ENCODE results near the gene CSGALNACT2.

Gene CSGALNACT2

DNA sequence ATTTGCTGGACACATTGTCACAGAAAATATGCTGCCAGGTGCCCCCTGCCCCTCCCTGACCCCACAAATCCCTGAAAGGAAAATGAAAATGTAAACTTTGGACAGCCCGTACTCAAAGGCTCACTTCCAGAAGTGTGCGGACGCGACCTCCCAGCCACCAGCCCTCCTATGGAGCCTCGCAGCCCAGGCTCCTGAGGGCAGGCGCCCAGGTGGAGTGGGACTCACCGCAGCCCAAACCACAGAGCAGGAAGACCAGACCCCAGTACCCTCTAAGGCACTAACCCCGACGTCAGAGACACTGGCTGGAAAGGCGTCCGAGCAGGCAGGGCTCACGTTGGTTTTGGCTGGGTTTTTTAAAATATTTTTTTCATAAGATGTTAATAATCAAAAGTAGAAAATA is 57.3 kb downstream of the CSGALNACT2 start:
- POLR2A ChIA-PET = no interaction called here
- WGBS (ENCODE audit: insufficient coverage) = 98% methylated on average over 7 of the region's 12 CpGs
- CTCF ChIA-PET = interaction anchor here (0.8 to 2.8 kb wide), 2 partner anchors 8 to 9 kb away, joined by 3 to 17 read pairs; no protein-coding TSS in a partner anchor
- no peak overlapping the region for H3K27ac ChIP-seq (ENCODE audit: insufficient read depth in 1 of 2, low read depth in 1 of 2, low read length in 2 of 2, poor library complexity in 1 of 2, severe bottlenecking in 2 of 2)
- H3K9me3 ChIP-seq (ENCODE audit: control extremely low read depth in 1 of 5, control insufficient read depth in 4 of 5, insufficient read depth in 2 of 5, low read depth in 1 of 5, low read length in 4 of 5) = no peaks in the 10 kb centered on the region
- H3K27me3 ChIP-seq (replicated peaks in 2 of 5; ENCODE audit: control insufficient read depth in 4 of 5, insufficient read depth in 5 of 5, low read length in 4 of 5) = no peaks in the 10 kb centered on the region
- no peak overlapping the region for H3K4me3 ChIP-seq (ENCODE audit: control insufficient read depth in 1 of 7, extremely low read depth in 1 of 7, insufficient read depth in 4 of 7, low read depth in 2 of 7, low read length in 6 of 7)
- no peak for DNase-seq
- no peaks in the 10 kb centered on the region for H3K4me1 ChIP-seq (ENCODE audit: control extremely low read depth in 1 of 4, control insufficient read depth in 4 of 4, insufficient read depth in 4 of 4, low read length in 3 of 4)
- peaks cover 0 to 28% (median 2%) of the 10 kb centered on the region in 4 experiments for H3K36me3 ChIP-seq (ENCODE audit: control insufficient read depth in 4 of 4, insufficient read depth in 4 of 4, low read length in 3 of 4)

DNA sequence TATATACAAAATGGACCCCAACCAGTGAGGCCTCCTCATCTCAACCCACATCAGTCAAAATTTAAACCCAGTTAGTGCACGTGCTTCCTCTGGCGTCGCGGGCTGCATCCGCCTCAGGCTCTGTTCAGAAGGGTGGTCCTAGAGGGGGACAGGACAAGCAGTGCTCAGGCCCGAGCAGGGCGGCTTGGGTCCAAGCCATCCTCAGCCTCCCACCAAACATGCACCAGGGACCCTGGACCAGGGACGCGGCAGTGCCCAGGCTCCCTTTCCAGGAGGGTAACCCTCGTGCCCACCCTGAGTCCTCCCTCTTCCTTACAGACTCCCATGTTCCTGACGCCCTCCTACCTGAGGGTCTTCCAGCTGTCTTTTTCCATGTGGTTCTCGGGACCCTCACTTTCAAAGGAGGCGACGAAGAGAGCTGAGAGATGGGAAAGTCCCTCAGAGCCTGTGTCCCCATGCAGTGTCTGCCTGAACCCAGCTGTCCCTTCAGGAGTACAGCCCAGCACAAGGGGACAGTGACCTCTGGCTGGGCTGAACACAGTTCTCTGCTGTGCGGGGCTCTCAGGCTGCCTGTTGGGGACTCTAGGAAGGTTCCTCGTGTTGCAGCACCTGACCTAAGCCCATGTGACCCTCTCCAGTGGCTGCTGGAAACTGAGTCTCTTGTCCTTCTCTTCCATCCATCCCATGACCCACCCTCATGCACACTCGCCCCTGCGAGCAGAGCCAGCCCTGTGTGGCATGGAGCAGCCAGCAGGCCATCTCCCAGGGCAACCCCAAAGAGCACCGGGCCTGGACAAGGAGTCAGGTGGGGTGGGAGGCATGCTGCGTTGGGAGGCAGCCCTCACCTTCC is 58.1 kb downstream of the CSGALNACT2 start:
- no peak for DNase-seq
- H3K4me3 ChIP-seq (ENCODE audit: control insufficient read depth in 1 of 7, extremely low read depth in 1 of 7, insufficient read depth in 4 of 7, low read depth in 2 of 7, low read length in 6 of 7) = no peak overlapping the region
- peaks cover 0 to 7% (median 5%) of the 10 kb centered on the region in 4 experiments for H3K4me1 ChIP-seq (ENCODE audit: control extremely low read depth in 1 of 4, control insufficient read depth in 4 of 4, insufficient read depth in 4 of 4, low read length in 3 of 4)
- H3K36me3 ChIP-seq (ENCODE audit: control insufficient read depth in 4 of 4, insufficient read depth in 4 of 4, low read length in 3 of 4) = peaks cover 0 to 28% (median 2%) of the 10 kb centered on the region in 4 experiments
- no peaks in the 10 kb centered on the region for H3K9me3 ChIP-seq (ENCODE audit: control extremely low read depth in 1 of 5, control insufficient read depth in 4 of 5, insufficient read depth in 2 of 5, low read depth in 1 of 5, low read length in 4 of 5)
- 95% methylated on average over 20 of the region's 20 CpGs for WGBS (ENCODE audit: insufficient coverage)
- POLR2A ChIA-PET = no interaction called here
- no peaks in the 10 kb centered on the region for H3K27me3 ChIP-seq (replicated peaks in 2 of 5; ENCODE audit: control insufficient read depth in 4 of 5, insufficient read depth in 5 of 5, low read length in 4 of 5)
- no peak overlapping the region for H3K27ac ChIP-seq (ENCODE audit: insufficient read depth in 1 of 2, low read depth in 1 of 2, low read length in 2 of 2, poor library complexity in 1 of 2, severe bottlenecking in 2 of 2)
- CTCF ChIA-PET = interaction anchor here (1.0 kb wide), 1 partner anchor 9 kb away, joined by 3 read pairs; no protein-coding TSS in a partner anchor

DNA sequence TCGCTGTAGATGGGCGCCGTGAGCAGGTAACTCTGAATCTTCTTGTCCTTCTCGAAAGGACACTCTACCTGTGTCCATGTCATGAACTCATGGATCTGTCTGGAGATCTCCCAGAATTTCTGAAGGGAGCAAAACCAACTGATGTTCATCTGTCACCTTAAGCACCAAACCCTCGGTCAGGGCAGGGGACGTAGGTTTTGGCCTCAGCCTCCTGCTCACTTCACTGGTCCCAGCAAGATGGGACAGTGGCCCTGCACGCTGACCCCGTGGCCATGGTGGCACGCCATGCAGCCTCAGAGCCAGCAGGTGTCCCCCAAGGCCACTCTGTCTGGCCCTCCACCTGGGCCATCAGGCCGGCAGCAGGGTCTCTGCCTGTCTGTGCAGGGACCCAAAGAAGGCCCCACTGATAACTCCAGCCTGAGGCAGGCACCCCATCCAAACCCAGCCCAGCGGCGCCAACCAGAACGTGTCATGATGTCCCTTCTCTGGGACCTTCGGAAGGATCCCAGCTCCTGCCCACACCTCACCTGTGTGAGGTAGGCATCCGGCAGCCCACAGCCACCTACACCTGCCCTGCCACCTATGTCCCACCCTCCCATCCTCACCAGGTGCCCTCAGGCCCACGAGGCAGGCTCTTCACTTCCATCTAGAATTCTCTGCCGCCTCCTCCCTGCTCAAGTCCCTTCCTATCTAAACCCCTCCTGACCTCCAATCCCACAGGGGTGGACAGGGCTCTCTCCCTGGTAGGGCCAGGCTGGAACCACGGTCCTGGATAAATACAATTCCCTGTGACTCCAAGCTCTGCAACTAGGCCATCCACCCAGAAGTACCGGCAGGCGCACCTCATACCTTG is 59.0 kb downstream of the CSGALNACT2 start:
- ChIA-PET CTCF (interaction anchor here (1.0 to 1.5 kb wide), 6 partner anchors 8 to 47 kb away, joined by 3 to 4 read pairs (median 3); no protein-coding TSS in a partner anchor), POLR2A (no interaction called here)
- Histone ChIP-seq H3K9me3 (ENCODE audit: control extremely low read depth in 1 of 5, control insufficient read depth in 4 of 5, insufficient read depth in 2 of 5, low read depth in 1 of 5, low read length in 4 of 5) (no peaks in the 10 kb centered on the region), H3K27me3 (replicated peaks in 2 of 5; ENCODE audit: control insufficient read depth in 4 of 5, insufficient read depth in 5 of 5, low read length in 4 of 5) (no peaks in the 10 kb centered on the region), H3K36me3 (ENCODE audit: control insufficient read depth in 4 of 4, insufficient read depth in 4 of 4, low read length in 3 of 4) (peaks cover 0 to 26% (median 2%) of the 10 kb centered on the region in 4 experiments), H3K4me1 (ENCODE audit: control extremely low read depth in 1 of 4, control insufficient read depth in 4 of 4, insufficient read depth in 4 of 4, low read length in 3 of 4) (peaks cover 0 to 16% (median 13%) of the 10 kb centered on the region in 4 experiments), H3K4me3 (ENCODE audit: control insufficient read depth in 1 of 7, extremely low read depth in 1 of 7, insufficient read depth in 4 of 7, low read depth in 2 of 7, low read length in 6 of 7) (no peak overlapping the region), H3K27ac (ENCODE audit: insufficient read depth in 1 of 2, low read depth in 1 of 2, low read length in 2 of 2, poor library complexity in 1 of 2, severe bottlenecking in 2 of 2) (no peak overlapping the region)
- WGBS (ENCODE audit: insufficient coverage) = 96% methylated on average over 20 of the region's 20 CpGs
- DNase-seq = no peak

DNA sequence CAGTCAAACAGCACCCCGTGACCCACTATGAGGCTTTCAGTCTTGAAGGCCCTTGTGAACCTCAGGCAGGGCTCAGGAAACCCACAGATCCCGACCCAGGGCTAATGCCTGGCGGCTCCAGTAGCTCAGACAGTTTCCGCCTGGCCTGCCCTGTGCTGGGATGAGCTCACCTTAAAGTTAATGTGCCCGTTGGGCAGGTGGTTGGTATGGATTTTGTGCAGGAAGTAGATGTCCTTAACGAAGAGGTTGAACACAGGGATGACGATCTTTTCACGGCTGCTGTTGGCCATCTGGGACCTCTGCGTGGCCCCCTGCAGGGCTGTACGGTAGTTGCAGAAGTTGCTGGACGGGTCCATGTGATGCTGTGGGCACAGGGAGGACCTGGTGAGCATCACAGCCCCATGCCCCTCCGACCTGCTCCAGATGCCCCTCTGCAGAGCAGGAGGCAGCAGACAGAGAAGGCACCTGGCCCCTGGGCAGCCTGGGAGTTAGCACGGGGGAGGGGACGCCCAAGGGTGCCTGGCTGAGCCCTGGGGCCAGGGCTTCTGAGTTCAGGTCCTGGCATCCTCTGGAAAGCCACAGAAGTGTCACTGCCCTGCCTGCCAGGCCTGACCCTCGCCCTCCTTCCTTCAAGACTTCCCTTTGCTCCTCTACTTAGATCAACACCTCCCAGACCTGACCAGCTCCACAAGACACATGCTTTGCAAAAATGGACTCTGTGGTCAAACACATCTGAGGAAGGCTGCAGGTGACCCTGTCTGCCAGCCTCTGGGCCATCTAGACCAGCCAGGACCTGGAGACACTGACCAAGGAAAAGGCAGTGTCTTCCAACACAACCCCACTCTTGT is 59.8 kb downstream of the CSGALNACT2 start:
- H3K9me3 ChIP-seq (ENCODE audit: control extremely low read depth in 1 of 5, control insufficient read depth in 4 of 5, insufficient read depth in 2 of 5, low read depth in 1 of 5, low read length in 4 of 5) = no peaks in the 10 kb centered on the region
- CTCF ChIA-PET = interaction anchor here (1.0 to 1.5 kb wide), 5 partner anchors 18 to 48 kb away, joined by 3 to 4 read pairs (median 3); no protein-coding TSS in a partner anchor

DNA sequence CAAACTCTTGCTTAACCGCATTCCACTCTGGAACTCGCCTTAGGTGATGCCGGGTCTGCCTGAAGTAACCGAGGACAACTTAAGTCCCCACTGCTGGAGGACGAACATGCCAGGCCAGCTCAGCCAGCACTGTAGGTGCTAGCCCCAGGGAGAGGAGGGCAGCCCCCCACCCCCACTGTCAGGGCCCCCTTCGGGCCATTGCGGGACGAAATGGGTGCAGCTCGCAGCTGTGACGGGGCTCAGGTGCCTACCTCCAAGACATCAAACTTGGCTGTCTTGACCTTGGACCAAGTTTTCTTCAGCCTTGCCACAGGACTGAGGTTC is 60.4 kb downstream of the CSGALNACT2 start:
- Histone ChIP-seq H3K4me1 (ENCODE audit: control extremely low read depth in 1 of 4, control insufficient read depth in 4 of 4, insufficient read depth in 4 of 4, low read length in 3 of 4) (peaks cover 0 to 23% (median 16%) of the 10 kb centered on the region in 4 experiments), H3K9me3 (ENCODE audit: control extremely low read depth in 1 of 5, control insufficient read depth in 4 of 5, insufficient read depth in 2 of 5, low read depth in 1 of 5, low read length in 4 of 5) (no peaks in the 10 kb centered on the region), H3K27me3 (replicated peaks in 2 of 5; ENCODE audit: control insufficient read depth in 4 of 5, insufficient read depth in 5 of 5, low read length in 4 of 5) (no peaks in the 10 kb centered on the region), H3K36me3 (ENCODE audit: control insufficient read depth in 4 of 4, insufficient read depth in 4 of 4, low read length in 3 of 4) (peaks cover 0 to 26% (median 0%) of the 10 kb centered on the region in 4 experiments), H3K4me3 (ENCODE audit: control insufficient read depth in 1 of 7, extremely low read depth in 1 of 7, insufficient read depth in 4 of 7, low read depth in 2 of 7, low read length in 6 of 7) (no peak overlapping the region), H3K27ac (ENCODE audit: insufficient read depth in 1 of 2, low read depth in 1 of 2, low read length in 2 of 2, poor library complexity in 1 of 2, severe bottlenecking in 2 of 2) (no peak overlapping the region)
- DNase-seq = no peak
- ChIA-PET CTCF (interaction anchor here (1.2 to 1.5 kb wide), 3 partner anchors 27 to 48 kb away, joined by 3 to 4 read pairs (median 3); no protein-coding TSS in a partner anchor), POLR2A (no interaction called here)
- WGBS (ENCODE audit: insufficient coverage) = 92% methylated on average over 10 of the region's 10 CpGs

More for the DNA sequence above, 59.8 kb downstream of the CSGALNACT2 start:
- Histone ChIP-seq H3K27me3 (replicated peaks in 2 of 5; ENCODE audit: control insufficient read depth in 4 of 5, insufficient read depth in 5 of 5, low read length in 4 of 5) (no peaks in the 10 kb centered on the region), H3K4me1 (ENCODE audit: control extremely low read depth in 1 of 4, control insufficient read depth in 4 of 4, insufficient read depth in 4 of 4, low read length in 3 of 4) (peaks cover 0 to 18% (median 16%) of the 10 kb centered on the region in 4 experiments), H3K27ac (ENCODE audit: insufficient read depth in 1 of 2, low read depth in 1 of 2, low read length in 2 of 2, poor library complexity in 1 of 2, severe bottlenecking in 2 of 2) (no peak overlapping the region), H3K4me3 (ENCODE audit: control insufficient read depth in 1 of 7, extremely low read depth in 1 of 7, insufficient read depth in 4 of 7, low read depth in 2 of 7, low read length in 6 of 7) (no peak overlapping the region), H3K36me3 (ENCODE audit: control insufficient read depth in 4 of 4, insufficient read depth in 4 of 4, low read length in 3 of 4) (peaks cover 0 to 26% (median under 1%) of the 10 kb centered on the region in 4 experiments)
- peak in 2 of 3 donors; percentile 43 for DNase-seq
- POLR2A ChIA-PET = no interaction called here
- 87% methylated on average over 13 of the region's 15 CpGs for WGBS (ENCODE audit: insufficient coverage)

DNA sequence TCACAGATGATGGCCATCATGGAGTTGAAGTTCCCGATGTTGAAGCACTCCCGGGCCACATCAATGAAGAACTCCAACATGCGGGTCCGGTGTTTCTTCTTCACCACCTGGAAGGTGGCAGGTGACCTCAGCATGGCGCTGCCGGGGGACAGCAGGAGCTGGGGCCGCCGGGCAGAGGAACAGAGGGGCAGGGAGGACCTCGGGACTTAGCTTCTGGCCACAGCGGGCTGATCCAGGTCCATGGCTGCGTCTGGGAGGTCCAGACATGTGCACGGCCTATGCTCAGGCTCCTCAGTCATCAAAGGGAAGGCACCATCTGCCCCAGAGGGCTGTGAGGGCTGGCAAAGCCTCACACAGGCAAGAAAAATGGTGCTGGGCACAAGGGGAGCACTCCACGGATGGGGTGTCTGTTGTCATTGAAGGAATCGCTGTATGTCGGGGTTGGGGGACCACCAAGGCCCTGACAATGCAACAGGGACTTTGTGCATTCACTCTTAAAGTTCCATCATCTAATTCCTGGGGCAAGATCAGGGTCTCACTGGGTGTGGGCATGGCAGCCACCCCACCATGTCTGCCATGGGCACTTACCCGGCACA is 60.9 kb downstream of the CSGALNACT2 start:
- H3K36me3 ChIP-seq (ENCODE audit: control insufficient read depth in 4 of 4, insufficient read depth in 4 of 4, low read length in 3 of 4) = peaks cover 0 to 26% (median 0%) of the 10 kb centered on the region in 4 experiments
- WGBS (ENCODE audit: insufficient coverage) = 95% methylated on average over 15 of the region's 16 CpGs
- H3K4me3 ChIP-seq (ENCODE audit: control insufficient read depth in 1 of 7, extremely low read depth in 1 of 7, insufficient read depth in 4 of 7, low read depth in 2 of 7, low read length in 6 of 7) = no peak overlapping the region
- ChIA-PET CTCF (no interaction called here), POLR2A (no interaction called here)
- no peak for DNase-seq
- no peak overlapping the region for H3K27ac ChIP-seq (ENCODE audit: insufficient read depth in 1 of 2, low read depth in 1 of 2, low read length in 2 of 2, poor library complexity in 1 of 2, severe bottlenecking in 2 of 2)
- peaks cover 0 to 23% (median 16%) of the 10 kb centered on the region in 4 experiments for H3K4me1 ChIP-seq (ENCODE audit: control extremely low read depth in 1 of 4, control insufficient read depth in 4 of 4, insufficient read depth in 4 of 4, low read length in 3 of 4)
- H3K9me3 ChIP-seq (ENCODE audit: control extremely low read depth in 1 of 5, control insufficient read depth in 4 of 5, insufficient read depth in 2 of 5, low read depth in 1 of 5, low read length in 4 of 5) = no peaks in the 10 kb centered on the region
- no peaks in the 10 kb centered on the region for H3K27me3 ChIP-seq (replicated peaks in 2 of 5; ENCODE audit: control insufficient read depth in 4 of 5, insufficient read depth in 5 of 5, low read length in 4 of 5)

Measured in common myeloid progenitor, CD34-positive (primary cell).